Caco-2 (cell line): ENCODE results near the gene ADRA1B. TPM values are rescaled to one million over a fixed set of nuclear protein-coding genes. Genes with fewer than 3 reads are reported as not detected.

Source experiments
- BruUV-seq: library from RNA; stranded (reverse); fragments of 400-500 nt; replicated peaks from 2 replicates; lab custom pipeline; 2021; lab: Mats Ljungman, UMichigan
- CTCF ChIA-PET: fragments of 300-600 bp; sonication (Branson Sonifier 250); formaldehyde crosslinking; loops from one replicate; lab custom pipeline; 2022; ENCODE audit warnings: antibody characterized with exemption; lab: Charles Lee
- POLR2A ChIA-PET: fragments of 300-600 bp; sonication (Branson Sonifier 250); formaldehyde crosslinking; loops from one replicate; lab custom pipeline; 2022; ENCODE audit warnings: antibody characterized with exemption; lab: Charles Lee
- DNase-seq, 2 experiments: peaks; one replicate each; pipeline versions ENCODE4 v3.0.0 to v3.0.0-alpha.2; 2020 to 2022
- H3K27me3 ChIP-seq: replicated peaks from 2 replicates; pipeline ENCODE4 v1.6.0; 2011; ENCODE audit warnings: low read length; ENCODE audit not compliant: control insufficient read depth, insufficient read depth
- H3K36me3 ChIP-seq: 2 replicates; pipeline ENCODE4 v1.5.1; 2011; ENCODE audit warnings: low read length; ENCODE audit not compliant: control insufficient read depth, insufficient read depth
- H3K4me1 ChIP-seq: fragments of 250-450 bp; sonication (Bioruptor Pico); 2 replicates; pipeline ENCODE4 v1.5.1; 2020; ENCODE audit warnings: mild to moderate bottlenecking
- H3K4me3 ChIP-seq: 2 replicates; pipeline ENCODE4 v1.5.1; 2011; ENCODE audit warnings: low read depth, mild to moderate bottlenecking, control low read depth, low read length
- H3K9me3 ChIP-seq: fragments of 250-450 bp; sonication (Bioruptor Pico); 2 replicates; pipeline ENCODE4 v1.5.1; 2020; ENCODE audit warnings: mild to moderate bottlenecking, moderate library complexity
- H3K27ac Mint-ChIP-seq: one replicate; pipeline ENCODE4 v1.8.0; 2022; ENCODE audit warnings: mixed read lengths; ENCODE audit not compliant: unreplicated experiment
- H3K27me3 Mint-ChIP-seq: one replicate; pipeline ENCODE4 v1.8.0; 2022; ENCODE audit warnings: mixed read lengths; ENCODE audit not compliant: insufficient read depth, unreplicated experiment
- H3K36me3 Mint-ChIP-seq: one replicate; pipeline ENCODE4 v1.8.0; 2022; ENCODE audit warnings: mild to moderate bottlenecking, mixed read lengths; ENCODE audit not compliant: insufficient read depth, unreplicated experiment
- H3K4me1 Mint-ChIP-seq: one replicate; pipeline ENCODE4 v1.8.0; 2022; ENCODE audit warnings: low read depth, mixed read lengths; ENCODE audit not compliant: unreplicated experiment
- H3K4me3 Mint-ChIP-seq: one replicate; pipeline ENCODE4 v1.8.0; 2022; ENCODE audit warnings: mild to moderate bottlenecking, moderate library complexity, mixed read lengths; ENCODE audit not compliant: unreplicated experiment
- H3K9me3 Mint-ChIP-seq: one replicate; pipeline ENCODE4 v1.8.0; 2022; ENCODE audit warnings: mixed read lengths; ENCODE audit not compliant: unreplicated experiment
- CTCF ChIP-seq, 2 experiments: fragments of 200-600 bp in 1 of 2; IDR thresholded peaks; 1 replicate in 1 of 2; 2 replicates in 1 of 2; pipeline versions ENCODE4 v1.5.1 to v1.8.0; 2011 to 2022; ENCODE audit warnings: antibody characterized with exemption in 1 of 2, control low read depth in 1 of 2, inconsistent platforms in 1 of 2, low read depth in 1 of 2, low read length in 1 of 2, mild to moderate bottlenecking in 1 of 2, moderate library complexity in 1 of 2; ENCODE audit not compliant: insufficient read depth in 1 of 2, severe bottlenecking in 1 of 2, unreplicated experiment in 1 of 2
- intact Hi-C: fragments of 100-400 bp; cut with micrococcal nuclease; formaldehyde crosslinking; loops from one replicate; pipeline ENCODE4 v1.10.0; 2022; ENCODE audit not compliant: unreplicated experiment
- total RNA-seq: library from RNA; stranded (reverse); gene quantifications from 2 replicates; pipeline ENCODE4 v1.2.3, GENCODE V29; 2022

Gene ADRA1B
- total RNA-seq, 1 experiment from 2014 or later, result not detected

GRCh38 chr5:159936686-159937329, 20.5 kb downstream of the ADRA1B start:
- DNase-seq, result no peak
- POLR2A ChIA-PET, result no interaction called here
- Mint-ChIP-seq H3K9me3 (no peaks in the 10 kb centered on the region), H3K4me3 (no peak overlapping the region), H3K27ac (no peak overlapping the region), H3K36me3 (no peaks in the 10 kb centered on the region), H3K4me1 (no peaks in the 10 kb centered on the region), H3K27me3 (peaks cover 21% of the 10 kb centered on the region)
- Histone ChIP-seq H3K36me3 (no peaks in the 10 kb centered on the region), H3K9me3 (no peaks in the 10 kb centered on the region), H3K4me1 (no peaks in the 10 kb centered on the region), H3K4me3 (no peak overlapping the region), H3K27me3 (no peaks in the 10 kb centered on the region)
- intact Hi-C loops, result no loop called here
- TF ChIP-seq CTCF (IDR thresholded peaks at IDR 0.05; ENCODE audit: insufficient read depth in 1 of 2, low read depth in 1 of 2, low read length in 1 of 2, severe bottlenecking in 1 of 2, unreplicated experiment in 1 of 2), result no peak
- no TSS peak for BruUV-seq
- CTCF ChIA-PET, result no interaction called here

- H3K27me3 Mint-ChIP-seq, result peaks cover 18% of the 10 kb centered on the region
- no peaks in the 10 kb centered on the region for H3K9me3 ChIP-seq
- no peaks in the 10 kb centered on the region for H3K9me3 Mint-ChIP-seq
- no peaks in the 10 kb centered on the region for H3K36me3 Mint-ChIP-seq
- H3K36me3 ChIP-seq, result no peaks in the 10 kb centered on the region
- intact Hi-C loops, result no loop called here
- H3K4me3 ChIP-seq, result no peak overlapping the region
- no peaks in the 10 kb centered on the region for H3K4me1 Mint-ChIP-seq
- no peak for DNase-seq
- no peak overlapping the region for H3K27ac Mint-ChIP-seq
- ChIA-PET CTCF (interaction anchor here (0.5 kb wide), 1 partner anchor 163 kb away, joined by 3 read pairs; no protein-coding TSS in a partner anchor), POLR2A (no interaction called here)
- H3K27me3 ChIP-seq, result no peaks in the 10 kb centered on the region
- BruUV-seq, result no TSS peak
- no peak overlapping the region for H3K4me3 Mint-ChIP-seq
- no peak for TF ChIP-seq CTCF (IDR thresholded peaks at IDR 0.05; ENCODE audit: insufficient read depth in 1 of 2, low read depth in 1 of 2, low read length in 1 of 2, severe bottlenecking in 1 of 2, unreplicated experiment in 1 of 2)
- H3K4me1 ChIP-seq, result no peaks in the 10 kb centered on the region
These were observed 21.3 kb downstream of the ADRA1B start for GRCh38 chr5:159937580-159937979.

- Histone ChIP-seq H3K4me1 (peaks cover 4% of the 10 kb centered on the region; the same call in 1 of the 2 replicates), H3K4me3 (no peak overlapping the region), H3K9me3 (no peaks in the 10 kb centered on the region), H3K27me3 (no peaks in the 10 kb centered on the region), H3K36me3 (no peaks in the 10 kb centered on the region)
- H3K27me3 Mint-ChIP-seq, result peaks cover 21% of the 10 kb centered on the region
- no peak for TF ChIP-seq CTCF (IDR thresholded peaks at IDR 0.05; ENCODE audit: insufficient read depth in 1 of 2, low read depth in 1 of 2, low read length in 1 of 2, severe bottlenecking in 1 of 2, unreplicated experiment in 1 of 2)
- DNase-seq, result no peak
- H3K9me3 Mint-ChIP-seq, result peaks cover 9% of the 10 kb centered on the region
- no peak overlapping the region for H3K27ac Mint-ChIP-seq
- no peaks in the 10 kb centered on the region for H3K36me3 Mint-ChIP-seq
- H3K4me1 Mint-ChIP-seq, result no peaks in the 10 kb centered on the region
- BruUV-seq, result no TSS peak
- H3K4me3 Mint-ChIP-seq, result no peak overlapping the region
- intact Hi-C loops, result no loop called here
- ChIA-PET CTCF (no interaction called here), POLR2A (no interaction called here)
These were observed 27.0 kb downstream of the ADRA1B start for GRCh38 chr5:159943326-159943725.
